ENCODE measurements around the gene TXN.
A peak's percentile ranks its signal among the peaks of the same experiment; 100 is the strongest.
"Not testable (repeated sequence)": the region's sequence is repeated elsewhere in the genome, so short reads cannot be mapped to it uniquely, and the experiment has no call there.

Gene TXN

GRCh38 chr9:110257956-110258355, 1.6 kb upstream of the TXN start:
- Histone ChIP-seq H3K27ac (ENCODE audit: low read length) (no peak overlapping the region), H3K9me3 (ENCODE audit: control insufficient read depth, insufficient read depth, low read length) (no peaks in the 10 kb centered on the region), H3K27me3 (ENCODE audit: control insufficient read depth, insufficient read depth, low read length) (no peaks in the 10 kb centered on the region), H3K36me3 (ENCODE audit: control insufficient read depth, insufficient read depth, low read length) (no peaks in the 10 kb centered on the region), H3K4me3 (ENCODE audit: low read length) (no peak overlapping the region), H3K4me1 (ENCODE audit: control insufficient read depth, insufficient read depth, low read length) (peaks cover 2% of the 10 kb centered on the region)
- DNase-seq (ENCODE audit: low read depth, low spot score), result no peak
- WGBS (ENCODE audit: insufficient coverage, insufficient read length), result no CpG with 5 or more reads among the region's 1 CpG

DNA sequence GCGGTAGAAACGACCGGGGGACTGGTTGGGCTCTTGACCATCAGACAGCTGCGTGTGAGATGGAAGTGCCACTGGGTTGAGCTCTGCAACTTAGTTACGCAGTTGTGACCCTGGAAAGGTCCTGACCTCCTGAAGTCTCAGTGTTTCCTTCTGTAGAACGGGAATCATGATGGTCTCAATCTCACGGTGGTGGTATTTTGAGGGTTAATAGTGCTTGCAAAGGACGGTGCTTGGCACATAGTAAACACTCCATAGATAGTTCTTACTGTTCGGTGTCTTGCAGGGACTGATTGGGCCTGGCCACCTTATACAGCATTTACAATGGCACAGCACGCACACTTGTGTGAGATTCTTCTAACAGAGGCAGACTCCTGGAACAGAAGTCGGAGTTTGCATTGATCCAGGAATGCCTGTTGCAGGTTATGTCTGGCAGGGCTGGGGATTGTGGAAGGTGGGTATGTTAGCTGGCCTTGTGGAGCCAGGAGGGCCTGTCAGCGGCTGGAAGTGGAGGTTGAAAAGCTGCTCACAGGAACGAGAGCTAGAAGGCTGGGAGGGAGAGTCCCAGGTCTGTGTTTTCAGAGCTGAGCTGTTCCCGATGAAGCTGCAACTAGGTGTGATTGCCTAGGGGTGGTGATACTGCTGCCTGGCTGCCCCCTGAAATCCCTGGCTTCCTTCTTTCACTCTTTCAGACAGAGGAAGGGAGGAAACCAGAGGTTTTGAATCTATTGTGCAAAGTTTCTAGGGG, 962 bp upstream of the TXN start:
- H3K27me3 ChIP-seq (ENCODE audit: control insufficient read depth, insufficient read depth, low read length), result no peaks in the 10 kb centered on the region
- WGBS (ENCODE audit: insufficient coverage, insufficient read length), result no CpG with 5 or more reads among the region's 14 CpGs
- peaks cover 2% of the 10 kb centered on the region for H3K4me1 ChIP-seq (ENCODE audit: control insufficient read depth, insufficient read depth, low read length)
- no peaks in the 10 kb centered on the region for H3K9me3 ChIP-seq (ENCODE audit: control insufficient read depth, insufficient read depth, low read length)
- peak overlapping the region; percentile 98; the same call in 1 of the 2 replicates for H3K4me3 ChIP-seq (ENCODE audit: low read length)
- no peaks in the 10 kb centered on the region for H3K36me3 ChIP-seq (ENCODE audit: control insufficient read depth, insufficient read depth, low read length)
- H3K27ac ChIP-seq (ENCODE audit: low read length), result no peak overlapping the region
- DNase-seq (ENCODE audit: low read depth, low spot score), result no peak

DNA sequence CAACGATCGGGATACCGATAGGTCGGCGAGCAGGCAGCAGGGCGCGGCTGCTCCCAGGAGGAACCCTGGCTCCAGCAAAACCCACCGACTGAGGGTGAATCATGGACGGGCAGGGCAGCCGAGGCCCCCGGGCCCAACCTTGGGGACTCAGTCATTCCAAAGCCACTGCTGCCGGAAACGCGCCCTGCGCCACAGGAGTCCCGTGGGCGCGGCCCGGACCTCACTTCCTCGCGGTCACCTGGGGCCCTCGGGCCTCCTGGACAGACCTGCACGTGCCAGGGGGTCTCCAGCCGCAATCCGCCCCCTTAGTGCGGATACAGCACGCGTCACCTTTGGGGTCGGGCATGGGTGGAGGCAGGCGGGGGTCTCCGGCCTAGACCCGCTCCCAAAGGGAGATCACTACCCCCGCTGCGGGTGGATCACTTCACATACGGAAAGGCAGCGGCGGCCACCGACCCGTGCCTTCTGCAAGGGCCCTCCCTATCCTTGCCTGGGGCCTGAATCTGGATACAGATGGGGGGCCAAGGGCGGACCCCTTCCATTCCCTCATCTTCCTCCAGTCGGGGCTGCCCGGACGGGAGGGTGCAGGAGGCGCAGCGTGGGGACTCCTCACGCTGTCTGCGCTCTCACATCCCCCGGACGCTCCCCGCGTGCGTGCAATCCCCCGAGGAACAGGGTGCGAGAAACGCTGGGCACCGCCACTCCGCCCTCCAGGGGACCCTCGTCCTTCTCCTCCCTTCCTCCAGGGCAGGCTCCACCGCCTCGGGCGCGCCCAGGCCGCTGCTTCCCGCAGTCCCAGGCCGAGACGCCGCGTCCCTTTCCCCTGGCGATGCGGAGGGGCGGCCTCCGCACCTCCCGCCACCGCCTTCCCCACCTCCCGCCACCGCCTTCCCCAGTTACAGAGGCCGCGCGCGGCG, 586 bp downstream of the TXN start:
- no CpG with 5 or more reads among the region's 81 CpGs for WGBS (ENCODE audit: insufficient coverage, insufficient read length)
- no peaks in the 10 kb centered on the region for H3K9me3 ChIP-seq (ENCODE audit: control insufficient read depth, insufficient read depth, low read length)
- peak overlapping the region; percentile 98 for H3K4me3 ChIP-seq (ENCODE audit: low read length)
- H3K36me3 ChIP-seq (ENCODE audit: control insufficient read depth, insufficient read depth, low read length), result no peaks in the 10 kb centered on the region
- H3K4me1 ChIP-seq (ENCODE audit: control insufficient read depth, insufficient read depth, low read length), result peaks cover 2% of the 10 kb centered on the region
- H3K27me3 ChIP-seq (ENCODE audit: control insufficient read depth, insufficient read depth, low read length), result no peaks in the 10 kb centered on the region
- DNase-seq (ENCODE audit: low read depth, low spot score), result no peak
- no peak overlapping the region for H3K27ac ChIP-seq (ENCODE audit: low read length)

GRCh38 chr9:110255034-110255462, 1.3 kb downstream of the TXN start:
- Histone ChIP-seq H3K9me3 (ENCODE audit: control insufficient read depth, insufficient read depth, low read length) (no peaks in the 10 kb centered on the region), H3K4me3 (ENCODE audit: low read length) (peak overlapping the region; percentile 98; the same call in 1 of the 2 replicates), H3K4me1 (ENCODE audit: control insufficient read depth, insufficient read depth, low read length) (peaks cover 2% of the 10 kb centered on the region), H3K27me3 (ENCODE audit: control insufficient read depth, insufficient read depth, low read length) (no peaks in the 10 kb centered on the region), H3K27ac (ENCODE audit: low read length) (no peak overlapping the region), H3K36me3 (ENCODE audit: control insufficient read depth, insufficient read depth, low read length) (no peaks in the 10 kb centered on the region; the same call in 1 of the 2 replicates)
- DNase-seq (ENCODE audit: low read depth, low spot score), result no peak
- WGBS (ENCODE audit: insufficient coverage, insufficient read length), result no CpG with 5 or more reads among the region's 17 CpGs

DNA sequence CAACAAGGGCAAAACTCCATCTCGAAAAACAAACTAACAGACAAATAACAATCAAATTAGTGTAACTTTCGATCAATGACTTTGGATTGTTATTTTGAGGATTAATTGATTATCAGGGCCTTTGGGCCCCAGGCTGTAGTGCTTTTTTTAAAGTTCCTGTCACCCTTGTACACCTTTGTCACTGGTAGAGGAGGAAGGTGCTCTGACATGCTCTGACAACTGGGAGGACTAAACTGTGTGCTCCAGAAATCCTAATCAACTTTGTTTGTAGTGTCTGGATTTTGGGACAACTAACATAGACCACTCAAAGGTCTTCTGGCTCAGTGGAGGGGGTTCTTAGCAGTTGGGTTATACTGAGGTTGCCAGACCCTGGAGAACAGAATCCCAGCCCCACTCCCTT, 1.8 kb downstream of the TXN start:
- Histone ChIP-seq H3K4me1 (ENCODE audit: control insufficient read depth, insufficient read depth, low read length) (peaks cover 2% of the 10 kb centered on the region), H3K9me3 (ENCODE audit: control insufficient read depth, insufficient read depth, low read length) (no peaks in the 10 kb centered on the region), H3K27me3 (ENCODE audit: control insufficient read depth, insufficient read depth, low read length) (no peaks in the 10 kb centered on the region), H3K36me3 (ENCODE audit: control insufficient read depth, insufficient read depth, low read length) (peaks cover 4% of the 10 kb centered on the region), H3K27ac (ENCODE audit: low read length) (no peak overlapping the region), H3K4me3 (ENCODE audit: low read length) (no peak overlapping the region; the same call in 1 of the 2 replicates)
- no peak for DNase-seq (ENCODE audit: low read depth, low spot score)
- no CpG with 5 or more reads among the region's 2 CpGs for WGBS (ENCODE audit: insufficient coverage, insufficient read length)

DNA sequence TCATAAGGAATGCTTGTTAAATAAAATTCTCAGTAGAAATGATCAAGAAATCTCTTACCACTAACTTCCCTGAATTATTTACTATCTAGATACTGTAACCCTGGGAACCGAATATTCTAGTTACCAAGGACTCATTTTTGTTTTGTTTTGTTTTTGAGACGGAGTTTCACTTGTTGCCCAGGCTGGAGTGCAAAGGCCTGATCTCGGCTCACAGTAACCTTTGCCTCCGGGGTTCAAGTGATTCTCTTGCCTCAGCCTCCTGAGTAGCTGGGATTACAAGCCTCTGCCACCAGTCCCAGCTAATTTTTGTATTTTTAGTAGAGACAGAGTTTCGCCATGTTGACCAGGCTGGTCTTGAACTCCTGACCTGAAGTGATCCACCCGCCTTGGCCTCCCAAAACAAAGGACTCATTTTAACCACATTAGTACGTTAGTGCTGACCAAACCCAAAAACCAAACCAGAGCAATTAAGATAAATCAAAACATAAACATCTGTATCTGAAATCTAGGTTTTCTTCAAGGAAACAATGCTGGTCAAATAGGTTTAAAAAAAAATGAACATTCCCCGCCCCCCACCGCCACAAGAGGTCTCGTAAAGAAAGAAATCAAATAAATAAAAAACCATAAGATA, 3.7 kb downstream of the TXN start:
- no peak overlapping the region for H3K4me3 ChIP-seq (ENCODE audit: low read length)
- no CpG with 5 or more reads among the region's 10 CpGs for WGBS (ENCODE audit: insufficient coverage, insufficient read length)
- DNase-seq (ENCODE audit: low read depth, low spot score), result no peak
- peaks cover 2% of the 10 kb centered on the region for H3K4me1 ChIP-seq (ENCODE audit: control insufficient read depth, insufficient read depth, low read length)
- H3K27me3 ChIP-seq (ENCODE audit: control insufficient read depth, insufficient read depth, low read length), result no peaks in the 10 kb centered on the region
- H3K9me3 ChIP-seq (ENCODE audit: control insufficient read depth, insufficient read depth, low read length), result no peaks in the 10 kb centered on the region
- peaks cover 5% of the 10 kb centered on the region for H3K36me3 ChIP-seq (ENCODE audit: control insufficient read depth, insufficient read depth, low read length)
- H3K27ac ChIP-seq (ENCODE audit: low read length), result no peak overlapping the region

DNA sequence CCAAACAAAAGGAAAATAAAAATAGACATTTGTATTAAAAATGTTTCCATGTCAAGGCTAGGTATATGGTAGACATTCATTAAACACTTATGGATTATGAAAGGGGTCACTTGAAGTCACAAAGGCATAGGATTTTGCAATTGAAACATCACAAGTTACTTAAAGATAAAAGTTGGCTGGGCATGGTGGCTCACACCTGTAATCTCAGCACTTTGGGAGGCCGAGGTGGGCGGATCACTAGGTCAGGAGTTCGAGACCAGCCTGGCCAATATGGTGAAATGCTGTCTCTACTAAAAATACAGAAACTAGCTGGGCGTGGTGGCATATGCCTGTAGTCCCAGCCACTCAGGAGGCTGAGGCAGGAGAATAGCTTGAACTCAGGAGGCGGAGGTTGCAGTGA, 4.5 kb downstream of the TXN start:
- H3K4me3 ChIP-seq (ENCODE audit: low read length); DNase-seq (ENCODE audit: low read depth, low spot score); H3K36me3 ChIP-seq (ENCODE audit: control insufficient read depth, insufficient read depth, low read length); H3K4me1 ChIP-seq (ENCODE audit: control insufficient read depth, insufficient read depth, low read length); H3K27me3 ChIP-seq (ENCODE audit: control insufficient read depth, insufficient read depth, low read length); H3K9me3 ChIP-seq (ENCODE audit: control insufficient read depth, insufficient read depth, low read length); H3K27ac ChIP-seq (ENCODE audit: low read length): not testable (repeated sequence)
- WGBS (ENCODE audit: insufficient coverage, insufficient read length), result no CpG with 5 or more reads among the region's 5 CpGs

- H3K4me1 ChIP-seq (ENCODE audit: control insufficient read depth, insufficient read depth, low read length), result no peaks in the 10 kb centered on the region; the same call in 1 of the 2 replicates
- no peak overlapping the region for H3K27ac ChIP-seq (ENCODE audit: low read length)
- H3K36me3 ChIP-seq (ENCODE audit: control insufficient read depth, insufficient read depth, low read length), result peaks cover 5% of the 10 kb centered on the region
- H3K9me3 ChIP-seq (ENCODE audit: control insufficient read depth, insufficient read depth, low read length), result no peaks in the 10 kb centered on the region
- no peak overlapping the region for H3K4me3 ChIP-seq (ENCODE audit: low read length)
- 100% methylated on average over 1 of the region's 4 CpGs for WGBS (ENCODE audit: insufficient coverage, insufficient read length)
- no peak for DNase-seq (ENCODE audit: low read depth, low spot score)
- H3K27me3 ChIP-seq (ENCODE audit: control insufficient read depth, insufficient read depth, low read length), result no peaks in the 10 kb centered on the region
Measured at GRCh38 chr9:110251212-110251611, 5.1 kb downstream of the TXN start.

GRCh38 chr9:110249603-110250002, 6.7 kb downstream of the TXN start:
- Histone ChIP-seq H3K36me3 (ENCODE audit: control insufficient read depth, insufficient read depth, low read length) (peaks cover 5% of the 10 kb centered on the region), H3K27me3 (ENCODE audit: control insufficient read depth, insufficient read depth, low read length) (no peaks in the 10 kb centered on the region), H3K9me3 (ENCODE audit: control insufficient read depth, insufficient read depth, low read length) (no peaks in the 10 kb centered on the region), H3K27ac (ENCODE audit: low read length) (no peak overlapping the region), H3K4me3 (ENCODE audit: low read length) (no peak overlapping the region), H3K4me1 (ENCODE audit: control insufficient read depth, insufficient read depth, low read length) (no peaks in the 10 kb centered on the region; the same call in 1 of the 2 replicates)
- no peak for DNase-seq (ENCODE audit: low read depth, low spot score)
- no CpG with 5 or more reads among the region's 4 CpGs for WGBS (ENCODE audit: insufficient coverage, insufficient read length)

GRCh38 chr9:110248361-110248760, 7.9 kb downstream of the TXN start:
- H3K9me3 ChIP-seq (ENCODE audit: control insufficient read depth, insufficient read depth, low read length), result no peaks in the 10 kb centered on the region
- H3K36me3 ChIP-seq (ENCODE audit: control insufficient read depth, insufficient read depth, low read length), result peaks cover 5% of the 10 kb centered on the region
- no peaks in the 10 kb centered on the region for H3K27me3 ChIP-seq (ENCODE audit: control insufficient read depth, insufficient read depth, low read length)
- no peak for DNase-seq (ENCODE audit: low read depth, low spot score)
- H3K4me3 ChIP-seq (ENCODE audit: low read length), result no peak overlapping the region
- WGBS (ENCODE audit: insufficient coverage, insufficient read length), result no CpG with 5 or more reads among the region's 2 CpGs
- no peak overlapping the region for H3K27ac ChIP-seq (ENCODE audit: low read length)
- no peaks in the 10 kb centered on the region for H3K4me1 ChIP-seq (ENCODE audit: control insufficient read depth, insufficient read depth, low read length)
